HG03442 (cell line): ENCODE results near the gene RAD21L1.
A peak's percentile ranks its signal among the peaks of the same experiment; 100 is the strongest.
"Not testable (repeated sequence)": the region's sequence is repeated elsewhere in the genome, so short reads cannot be mapped to it uniquely, and the experiment has no call there.

Experiments
- ATAC-seq: cut with Tn5 transposase; IDR thresholded peaks from one replicate; pipeline ENCODE4 v1.9.1; 2021; ENCODE audit warnings: mild to moderate bottlenecking, moderate library complexity; ENCODE audit not compliant: unreplicated experiment

Gene RAD21L1

DNA sequence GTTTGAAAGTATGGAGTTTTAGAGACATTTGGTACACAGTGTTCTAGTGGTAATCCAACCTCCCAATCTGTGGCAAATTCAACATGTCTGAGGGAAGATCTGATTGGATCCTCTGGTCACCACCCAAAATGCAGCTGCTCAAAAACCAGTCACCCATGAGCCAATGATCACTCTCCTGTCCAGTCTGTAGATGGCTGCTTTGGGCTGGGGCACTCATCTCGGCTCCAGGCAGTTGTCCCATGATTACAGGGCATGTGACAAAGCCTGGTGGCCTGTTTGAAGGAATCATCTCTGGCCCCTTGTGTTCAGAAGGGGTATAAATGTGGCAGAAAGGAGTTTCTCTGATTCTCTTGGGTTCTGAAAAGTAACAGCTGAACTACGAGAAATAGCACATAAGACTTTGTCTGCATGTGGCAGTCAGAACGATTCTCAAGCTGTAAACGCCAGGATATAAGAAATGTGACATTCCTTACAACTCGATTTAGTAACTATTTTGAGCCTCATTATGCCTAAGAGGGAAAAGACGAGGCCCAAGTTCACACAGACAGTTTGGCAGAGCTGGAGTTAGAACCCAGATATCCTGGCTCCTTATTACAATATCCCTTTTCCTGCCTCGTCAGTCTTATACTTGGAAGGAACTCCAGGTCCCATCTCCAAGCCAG lies 26.5 kb upstream of the RAD21L1 start:
- ATAC-seq: no peak

DNA sequence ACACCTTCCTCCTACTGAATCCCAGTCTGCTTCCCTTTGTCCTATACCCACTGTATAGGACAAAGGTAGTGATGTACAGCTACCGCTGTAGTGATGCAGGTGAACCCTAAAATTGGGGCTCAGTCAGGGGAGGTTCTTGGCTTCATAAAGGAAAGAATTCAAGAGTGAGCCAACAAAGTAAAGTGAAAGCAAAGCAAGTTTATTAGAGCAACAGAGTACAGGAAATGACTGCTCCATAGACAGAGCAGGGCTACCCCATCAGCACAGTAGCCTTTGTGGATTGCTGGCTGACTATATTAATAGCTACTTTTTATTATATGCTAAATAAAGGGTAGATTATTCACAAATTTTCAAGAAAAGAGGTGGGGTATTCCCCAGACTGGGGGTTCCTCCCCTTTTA lies 25.9 kb upstream of the RAD21L1 start:
- ATAC-seq: no peak

DNA sequence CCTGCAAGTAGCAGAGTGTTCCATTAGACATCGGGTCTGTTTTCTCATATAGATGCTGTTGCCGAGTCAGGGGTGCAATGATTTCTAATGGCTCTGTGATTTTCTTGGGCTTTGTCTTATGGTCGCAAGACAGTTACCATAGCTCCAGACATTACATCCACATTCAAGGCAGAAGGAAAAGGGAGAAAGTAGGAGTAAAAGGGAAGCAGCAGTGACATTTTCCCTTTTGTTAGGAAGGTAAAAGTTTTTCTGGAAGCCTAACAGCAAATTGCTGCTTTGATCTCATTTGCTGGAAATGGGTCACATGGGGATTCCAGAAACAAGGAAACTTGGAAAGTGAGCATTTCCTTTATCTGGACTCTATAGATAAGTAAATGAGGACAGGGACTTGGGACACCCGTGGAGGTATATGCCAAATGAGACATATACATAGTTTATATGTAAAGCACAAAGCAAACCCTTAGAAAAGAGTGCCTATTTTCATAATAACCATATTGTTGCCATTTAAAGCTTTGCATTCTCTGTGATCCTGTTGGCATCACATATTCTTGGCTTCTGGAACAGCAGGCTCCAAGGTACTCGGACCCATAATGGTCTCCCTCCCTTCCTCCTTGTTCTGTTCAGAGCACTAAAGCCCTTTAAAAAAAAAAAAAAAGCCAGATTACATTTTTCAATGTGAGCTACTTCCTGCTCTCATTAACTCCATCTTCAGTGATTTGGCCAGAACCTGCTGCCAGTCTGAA lies 22.9 kb upstream of the RAD21L1 start, which contains the start of gene C20orf202:
Gene C20orf202 (plus strand): TSS at position 693 of the 743 bp plus-strand sequence. CDS start 132 bp downstream, outside the sequence.
- no peak for ATAC-seq

DNA sequence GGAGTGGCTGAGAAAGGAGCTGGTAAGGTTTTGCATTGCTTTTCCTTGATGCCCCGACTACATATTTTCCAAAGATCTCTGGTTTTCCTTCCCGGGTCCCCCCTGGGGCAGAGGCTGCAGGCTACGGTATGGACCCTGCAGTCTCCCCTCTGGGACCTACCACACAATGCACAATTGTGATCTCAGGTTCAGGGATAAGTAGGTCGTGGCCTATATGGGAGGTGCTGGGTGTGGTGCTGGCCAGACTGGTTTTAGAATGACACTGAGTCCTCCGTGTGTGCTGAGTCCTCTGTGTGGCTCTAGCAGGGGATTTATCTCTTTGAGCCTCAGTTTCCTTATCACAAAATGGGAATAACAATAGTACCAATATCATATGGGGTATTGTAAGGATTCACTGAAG lies 22.2 kb upstream of the RAD21L1 start:
- ATAC-seq: no peak

DNA sequence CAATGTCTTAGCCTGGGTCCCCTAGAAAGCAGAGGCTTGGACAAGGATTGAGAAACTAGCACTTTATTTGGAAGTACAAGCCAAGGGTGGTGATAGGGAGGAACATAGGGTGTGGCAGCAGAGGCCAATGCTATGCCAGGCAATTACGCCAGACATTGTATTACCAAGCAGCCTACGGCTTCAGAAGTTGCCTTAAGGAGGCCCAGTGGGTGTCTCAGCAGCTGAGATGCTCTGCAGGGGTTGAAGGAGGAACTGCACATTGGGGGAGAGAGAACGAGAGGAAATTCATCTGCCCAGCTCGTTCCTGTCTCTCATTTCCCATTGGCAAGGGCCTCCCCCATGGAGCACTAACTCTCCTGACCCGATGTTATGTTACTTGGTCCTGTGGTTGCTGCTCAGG lies 21.7 kb upstream of the RAD21L1 start:
- no peak for ATAC-seq

DNA sequence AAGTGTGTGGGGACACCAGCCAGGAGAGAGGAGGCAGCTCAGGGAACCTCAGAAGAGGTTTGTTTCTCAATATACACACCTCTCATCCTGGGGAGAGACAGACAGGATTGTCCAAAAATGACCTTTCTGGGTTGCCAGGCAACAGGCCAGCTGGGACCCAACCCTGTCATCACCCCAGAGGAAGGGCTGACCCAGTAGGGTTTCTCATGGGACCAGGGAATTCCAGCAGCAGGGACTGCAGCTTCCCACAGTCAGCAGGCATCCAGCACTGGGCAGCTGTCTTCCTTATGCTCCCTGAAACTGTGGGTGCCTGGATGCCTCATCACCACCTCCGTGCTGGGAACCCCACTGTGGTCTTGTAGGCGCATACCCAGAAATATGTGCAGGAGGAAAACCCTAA lies 21.3 kb upstream of the RAD21L1 start:
- ATAC-seq: no peak

DNA sequence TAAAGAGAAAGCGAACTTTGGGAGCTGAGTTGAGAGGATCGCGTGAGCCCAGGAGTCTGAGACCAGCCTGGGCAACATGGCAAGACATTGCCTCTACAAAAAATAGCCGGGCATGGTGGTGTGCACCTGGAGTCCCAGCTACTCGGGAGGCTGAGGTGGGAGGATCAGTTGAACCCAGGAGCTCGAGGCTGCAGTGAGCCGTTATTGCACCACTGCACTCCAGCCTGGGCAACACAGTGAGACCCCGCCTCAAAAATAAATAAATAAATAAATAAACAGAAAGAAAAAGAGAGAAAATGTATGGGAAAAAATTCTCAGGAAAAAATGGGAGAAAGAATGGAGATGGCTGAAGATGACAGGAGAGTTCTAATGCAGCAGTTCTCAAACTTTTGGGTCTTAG lies 20.0 kb upstream of the RAD21L1 start:
- no peak for ATAC-seq

DNA sequence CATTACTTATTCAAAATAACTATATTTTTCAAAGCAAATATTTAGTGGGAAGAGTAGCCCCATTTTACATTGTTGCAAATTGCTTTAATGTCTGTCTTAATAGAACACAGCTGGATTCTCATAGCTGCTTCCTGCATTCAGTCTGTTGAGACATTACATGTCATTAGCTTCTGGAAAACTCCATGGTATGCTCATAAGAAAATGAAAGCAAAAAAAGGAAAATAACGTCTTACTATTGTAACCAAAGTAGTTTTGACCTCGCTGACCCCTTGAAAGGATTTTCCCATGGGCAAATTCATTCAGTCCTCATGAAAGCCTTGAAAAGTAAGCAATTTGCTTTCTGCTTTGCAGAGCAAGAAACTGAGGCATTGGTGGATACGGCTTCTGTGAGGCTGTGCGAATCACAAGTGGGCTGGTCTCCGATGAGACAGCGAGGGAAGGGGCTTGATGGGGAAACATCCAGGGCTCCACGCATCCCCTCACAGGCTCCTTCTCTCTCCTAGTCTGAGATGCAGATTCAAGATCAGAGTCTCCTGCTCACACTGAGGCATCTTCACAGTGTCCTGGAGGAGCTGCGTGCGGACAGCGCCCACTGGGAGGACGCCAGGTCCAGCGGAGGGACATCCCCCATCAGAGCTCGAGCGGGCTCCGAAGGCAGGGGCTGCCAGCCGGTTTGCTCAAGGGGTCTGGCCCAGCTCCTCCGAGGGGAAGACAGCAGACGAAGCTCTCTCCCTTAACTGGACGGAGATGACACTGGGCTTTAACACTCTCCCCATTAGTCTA lies 19.3 kb upstream of the RAD21L1 start:
- no peak for ATAC-seq

DNA sequence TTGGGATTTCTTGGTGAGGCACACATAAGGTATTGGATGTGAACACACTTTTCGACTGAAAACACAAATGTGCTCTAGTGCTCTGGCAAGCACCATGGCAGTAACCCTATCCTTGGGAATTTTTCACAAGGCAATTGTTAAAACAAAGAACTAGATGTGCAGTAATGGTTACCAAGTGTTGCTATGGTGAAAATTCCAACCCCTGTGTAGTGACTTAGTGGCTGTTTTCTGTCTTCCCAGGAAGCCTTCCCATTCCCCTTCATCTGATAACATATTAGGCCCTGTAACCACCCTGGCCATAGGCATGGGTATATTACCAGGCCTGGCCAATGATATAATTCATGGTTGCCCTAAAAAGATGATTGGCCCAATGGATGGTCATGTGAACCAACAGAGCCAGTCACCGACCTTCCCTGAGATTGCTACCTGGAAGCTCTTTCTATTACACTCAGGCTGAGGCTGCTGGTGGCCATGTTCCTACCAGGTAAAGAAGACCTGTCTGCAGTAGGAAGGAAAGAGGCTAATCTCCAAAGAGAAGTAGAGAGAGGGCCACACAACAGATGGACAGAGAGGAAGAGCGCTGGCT lies 18.5 kb upstream of the RAD21L1 start:
- no peak for ATAC-seq

DNA sequence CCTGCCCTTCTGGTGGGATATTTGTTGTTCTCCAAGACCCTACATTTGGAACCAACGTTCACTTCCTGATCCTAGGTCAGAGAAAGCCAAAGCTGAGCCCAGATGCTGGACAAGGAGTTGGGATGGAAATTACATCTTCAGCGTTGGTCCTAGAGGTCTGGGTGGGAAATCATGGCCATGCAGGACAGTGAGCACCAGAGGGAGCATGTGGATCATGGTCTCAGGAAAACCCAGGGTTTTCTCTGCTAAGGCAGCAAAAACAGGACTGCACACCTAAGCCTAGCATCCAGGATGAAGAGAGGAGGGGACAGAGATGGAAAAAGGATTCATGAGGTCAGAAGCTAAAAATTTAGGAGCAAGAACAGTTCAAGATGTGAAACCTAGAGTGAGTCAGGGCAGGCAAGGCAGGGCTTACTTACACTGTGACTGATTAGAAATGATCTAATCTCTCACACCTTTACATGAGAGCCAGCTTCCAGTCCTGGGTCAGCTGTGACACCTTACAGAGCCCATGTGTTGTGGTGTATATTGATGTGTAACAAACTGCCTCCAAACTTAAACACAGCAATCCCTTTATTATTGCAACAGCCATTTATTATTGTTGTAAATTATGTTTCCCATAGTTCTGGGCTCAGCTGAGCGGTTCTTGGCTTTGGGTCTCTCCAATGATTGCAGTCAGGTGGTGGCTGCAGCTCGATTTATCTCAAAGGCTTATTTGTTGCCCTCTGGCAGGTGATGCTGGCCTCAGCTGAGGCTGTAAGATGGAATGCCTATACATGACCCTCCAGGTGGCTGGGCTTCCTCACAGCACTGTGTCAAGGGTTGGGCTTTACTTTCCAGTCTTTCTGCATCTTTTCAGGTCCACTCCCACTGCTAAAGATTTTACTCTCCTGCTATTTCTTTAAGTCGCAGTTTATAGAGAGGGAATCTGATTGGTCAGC lies 16.1 kb upstream of the RAD21L1 start:
- no peak for ATAC-seq

DNA sequence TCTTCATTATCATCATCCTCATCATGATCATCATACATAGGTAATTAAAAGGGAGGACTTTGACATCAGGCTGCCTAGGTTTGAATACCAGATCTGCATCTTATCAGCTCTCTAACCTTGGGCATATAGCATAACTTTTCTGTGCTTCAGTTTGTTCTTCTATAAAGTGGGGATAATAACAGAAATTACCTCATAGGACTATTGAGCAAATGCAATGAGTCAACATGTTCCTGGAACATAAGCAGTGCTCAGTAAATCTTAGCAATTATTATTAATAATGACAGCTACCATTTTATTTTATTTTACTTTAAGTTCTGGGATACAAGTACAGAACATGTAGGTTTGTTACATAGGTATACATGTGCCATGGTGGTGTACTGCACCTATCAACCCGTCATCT lies 15.3 kb upstream of the RAD21L1 start:
- no peak for ATAC-seq

DNA sequence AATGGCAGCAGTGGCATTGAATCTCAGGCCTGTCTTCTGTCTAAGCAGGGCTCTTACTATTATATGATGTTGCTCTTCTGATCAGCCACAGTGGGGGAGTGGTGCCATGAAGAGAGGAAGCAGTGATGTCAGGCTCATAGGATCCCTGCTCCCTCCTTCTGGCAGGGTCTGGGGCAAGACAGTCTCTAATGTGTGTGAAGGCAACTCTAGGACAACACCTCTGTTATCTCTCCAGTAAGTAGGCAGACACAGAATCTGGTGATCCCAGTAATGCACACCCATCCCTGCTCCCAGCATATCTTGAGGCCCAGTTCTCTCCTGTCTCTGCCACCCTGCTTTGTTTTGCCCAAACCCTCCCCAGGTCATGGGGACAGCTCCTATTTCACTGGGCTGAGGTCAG lies 13.8 kb upstream of the RAD21L1 start:
- ATAC-seq: no peak

DNA sequence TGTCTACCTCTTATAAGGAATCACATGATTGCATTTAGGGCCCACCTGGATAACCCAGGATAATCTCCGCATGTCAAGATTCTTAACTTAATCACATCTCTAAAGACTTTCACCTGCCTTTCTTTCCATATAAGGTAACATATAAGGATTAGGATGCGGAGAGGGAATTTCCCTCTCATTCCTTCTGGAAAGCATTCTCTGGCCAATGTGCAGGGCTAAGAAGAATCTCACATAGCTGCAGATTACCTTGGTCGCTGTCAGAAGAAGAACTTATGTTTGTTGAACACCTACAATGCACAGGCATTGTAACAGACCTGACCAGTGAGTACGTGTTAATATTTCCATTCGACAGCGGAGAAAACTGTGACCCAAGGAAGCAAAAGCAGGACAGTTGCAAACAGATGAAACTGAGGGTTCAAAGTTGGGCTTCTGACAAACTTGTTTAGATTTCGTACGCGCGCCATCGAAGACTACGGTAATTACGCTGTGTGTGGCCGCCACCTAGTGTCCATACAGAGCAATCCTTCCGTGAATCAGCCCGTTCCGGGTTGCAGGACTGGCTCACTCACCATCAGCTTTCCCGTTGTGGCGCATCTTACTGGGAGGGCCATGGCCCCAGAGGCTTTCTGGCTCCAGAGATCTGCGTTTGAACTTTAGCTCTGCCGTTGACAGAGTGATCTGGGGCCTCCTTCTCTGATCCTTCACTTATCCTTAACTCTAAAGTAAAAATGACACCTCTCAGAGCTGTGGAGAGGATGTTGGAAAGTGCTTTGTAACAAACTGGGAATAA lies 13.0 kb upstream of the RAD21L1 start:
- ATAC-seq: peak; percentile 57

DNA sequence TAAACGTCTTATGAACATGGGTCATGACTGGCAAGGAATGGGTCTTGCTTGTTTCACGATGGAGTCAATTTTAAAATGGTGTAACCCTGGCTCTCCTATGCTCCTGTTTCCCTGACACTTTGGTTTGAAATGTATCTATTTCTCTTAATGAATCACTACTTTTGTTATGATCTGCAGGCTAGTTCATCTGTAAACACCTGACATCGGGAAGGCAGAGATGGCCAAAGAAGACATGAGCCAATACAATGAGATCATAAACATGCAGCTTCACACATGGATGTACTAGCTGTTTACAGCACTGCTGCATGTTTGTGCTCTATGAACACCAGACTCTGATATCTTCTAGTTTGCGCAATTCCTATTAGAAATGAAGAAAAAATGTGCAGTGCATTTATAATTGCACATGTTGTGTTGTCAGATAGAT lies 11.0 kb upstream of the RAD21L1 start:
- no peak for ATAC-seq

DNA sequence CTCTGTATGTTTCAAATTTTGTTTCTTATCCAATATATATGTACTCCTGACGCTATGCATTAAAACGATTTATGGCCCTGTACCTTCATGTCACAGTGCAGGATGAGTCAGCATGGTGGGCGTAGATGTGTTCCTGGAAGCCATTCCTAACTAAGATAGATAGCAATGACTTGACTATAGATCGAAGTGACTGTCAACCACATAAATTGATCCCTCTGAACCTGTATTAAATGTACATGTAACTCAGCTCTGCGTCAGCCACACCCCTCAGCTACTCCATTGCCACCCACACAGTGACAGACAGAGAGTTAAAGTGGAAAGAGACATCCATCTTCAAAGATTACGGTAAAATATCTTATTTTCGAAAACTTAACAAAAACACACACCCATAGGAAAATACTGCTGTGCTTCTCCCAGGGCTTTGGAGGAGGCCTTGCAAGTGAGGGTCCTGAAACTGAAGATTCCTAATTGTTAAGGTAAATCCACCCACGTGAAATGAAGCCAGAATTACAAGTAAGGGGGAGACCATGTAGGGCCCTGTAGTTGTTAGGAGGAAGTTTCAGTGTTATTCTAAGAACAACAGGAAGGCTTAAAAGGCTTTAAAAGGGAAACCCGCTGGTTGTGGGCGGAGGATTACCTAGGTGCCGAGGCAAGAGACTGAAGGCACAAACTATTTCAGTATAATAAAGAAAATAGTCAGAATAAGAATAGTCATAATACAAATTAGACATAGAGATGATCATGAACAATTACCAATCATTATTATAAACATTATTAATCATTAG lies 10.3 kb upstream of the RAD21L1 start:
- no peak for ATAC-seq

DNA sequence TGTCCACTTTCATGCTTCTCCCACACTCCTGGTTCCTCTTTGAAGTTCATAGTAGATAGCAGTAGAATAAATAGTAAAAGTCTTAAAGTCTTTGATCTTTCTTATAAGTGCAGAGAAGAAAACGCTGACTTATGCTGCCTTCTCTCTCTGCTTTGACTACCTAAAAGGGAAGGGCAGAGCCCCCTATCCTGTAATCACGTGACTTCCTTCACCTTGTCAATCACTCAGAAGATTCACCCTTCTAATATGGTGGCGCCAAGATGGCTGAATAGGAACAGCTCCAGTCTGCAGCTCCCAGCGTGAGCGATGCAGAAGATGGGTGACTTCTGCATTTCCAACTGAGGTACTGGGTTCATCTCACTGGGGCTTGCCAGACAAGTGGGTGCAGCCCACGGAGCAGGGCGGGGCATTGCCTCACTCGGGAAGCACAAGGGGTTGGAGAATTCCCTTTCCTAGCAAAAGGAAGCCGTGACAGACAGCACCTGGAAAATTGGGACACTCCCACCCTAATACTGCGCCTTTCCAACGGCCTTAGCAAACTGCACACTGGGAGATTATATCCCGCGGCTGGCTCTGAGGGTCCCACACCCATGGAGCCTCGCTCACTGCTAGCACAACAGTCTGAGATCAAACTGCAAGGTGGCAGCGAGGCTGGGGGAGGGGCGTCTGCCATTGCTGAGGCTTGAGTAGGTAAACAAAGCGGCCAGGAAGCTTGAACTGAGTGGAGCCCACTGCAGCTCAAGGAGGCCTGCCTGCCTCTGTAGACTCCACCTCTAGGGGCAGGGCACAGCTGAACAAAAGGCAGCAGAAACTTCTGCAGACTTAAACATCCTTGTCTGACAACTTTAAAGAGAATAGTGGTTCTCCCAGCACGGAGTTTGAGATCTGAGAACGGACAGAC lies 9.1 kb upstream of the RAD21L1 start:
- not testable (repeated sequence) for ATAC-seq

DNA sequence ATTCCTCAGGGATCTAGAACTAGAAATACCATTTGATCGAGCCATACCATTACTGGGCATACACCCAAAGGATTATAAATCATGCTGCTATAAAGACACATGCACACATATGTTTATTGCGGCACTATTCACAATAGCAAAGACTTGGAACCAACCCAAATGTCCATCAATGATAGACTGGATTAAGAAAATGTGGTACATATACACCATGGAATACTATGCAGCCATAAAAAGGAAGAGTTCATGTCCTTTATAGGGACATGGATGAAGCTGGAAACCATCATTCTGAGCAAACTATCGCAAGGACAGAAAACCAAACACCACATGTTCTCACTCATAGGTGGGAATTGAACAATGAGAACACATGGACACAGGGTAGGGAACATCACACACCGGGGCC lies 3.1 kb upstream of the RAD21L1 start:
- ATAC-seq: not testable (repeated sequence)
